Thoracic aorta (tissue), 2 donors: Measurements from ENCODE around the gene TBC1D4. TPM values are rescaled to one million over a fixed set of nuclear protein-coding genes. Genes with fewer than 3 reads are reported as not detected.

ENCODE experiments used
- ATAC-seq: fragments of 150-250 bp; one replicate; pipeline ENCODE4 v1.8.0; 2017; ENCODE audit warnings: low read depth; ENCODE audit not compliant: insufficient number of reproducible peaks, low FRiP score
- DNase-seq: peaks from one replicate; pipeline ENCODE4 v3.0.0-alpha.2; 2020; ENCODE audit warnings: low spot score
- H3K27ac ChIP-seq, 2 donors: fragments of 200-600 bp; sonication (generic); 1 replicate in 1 of 2; 2 replicates in 1 of 2; pipeline ENCODE4 v1.5.1; 2016; ENCODE audit warnings: mild to moderate bottlenecking in 2 of 2, moderate library complexity in 2 of 2
- H3K27me3 ChIP-seq: fragments of 200-600 bp; sonication (generic); replicated peaks from 2 replicates; pipeline ENCODE4 v1.6.0; 2016; ENCODE audit warnings: mild to moderate bottlenecking; ENCODE audit not compliant: insufficient read depth
- H3K36me3 ChIP-seq: fragments of 200-600 bp; sonication (generic); one replicate; pipeline ENCODE4 v1.5.1; 2016
- H3K4me1 ChIP-seq, 2 donors: fragments of 200-600 bp; sonication (generic); 1 replicate in 1 of 2; 2 replicates in 1 of 2; pipeline versions ENCODE4 v1.5.1 to v1.6.0; 2016; ENCODE audit warnings: low read depth in 2 of 2, mild to moderate bottlenecking in 1 of 2; ENCODE audit not compliant: control insufficient read depth in 1 of 2
- H3K4me3 ChIP-seq: fragments of 200-600 bp; sonication (generic); 2 replicates; pipeline ENCODE4 v1.5.1; 2016; ENCODE audit warnings: mild to moderate bottlenecking
- H3K9me3 ChIP-seq: fragments of 200-600 bp; sonication (generic); 2 replicates; pipeline ENCODE4 v1.5.1; 2016
- total RNA-seq, 2 donors: library from RNA; depleted of rRNA; stranded (reverse); fragments of >200 nt; gene quantifications; one replicate each; pipeline versions ENCODE4 v1.1.0 to v1.2.3, GENCODE V29; 2016
- TF ChIP-seq, protein P1 (sequence below): fragments of 200-600 bp; sonication (generic); IDR thresholded peaks from one replicate; pipeline ENCODE4 v1.5.1; 2019; ENCODE audit warnings: antibody characterized with exemption

TBC1D4 gene
- total RNA-seq, 2 donors from 2014 or later, result 15.8 to 20.3 TPM

DNA sequence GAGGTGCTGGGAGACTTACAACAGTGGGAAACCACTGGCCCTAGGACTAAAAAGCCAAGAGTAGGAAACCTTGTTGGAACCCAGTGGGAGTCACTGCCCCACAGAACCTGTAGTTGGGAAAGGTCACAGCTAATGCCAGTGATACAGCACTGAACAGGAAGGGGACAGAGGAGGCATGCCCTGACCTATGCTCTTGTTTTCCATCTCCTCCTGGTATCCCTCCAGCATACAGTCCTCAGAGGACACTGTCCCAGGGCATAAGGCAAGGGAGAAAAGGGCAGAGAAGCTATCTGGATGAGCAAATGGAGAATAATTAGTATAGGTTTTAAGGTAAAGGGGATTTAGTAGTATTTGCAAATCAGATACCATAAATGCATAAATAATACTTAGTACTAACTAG is 11.2 kb upstream of the TBC1D4 start:
- Histone ChIP-seq H3K4me3 (no peak overlapping the region), H3K36me3 (no peaks in the 10 kb centered on the region), H3K9me3 (no peaks in the 10 kb centered on the region), H3K27ac (no peak overlapping the region), H3K27me3 (no peaks in the 10 kb centered on the region), H3K4me1 (no peaks in the 10 kb centered on the region)
- DNase-seq, result no peak
- ATAC-seq, result no peak
- TF ChIP-seq, protein P1, sequence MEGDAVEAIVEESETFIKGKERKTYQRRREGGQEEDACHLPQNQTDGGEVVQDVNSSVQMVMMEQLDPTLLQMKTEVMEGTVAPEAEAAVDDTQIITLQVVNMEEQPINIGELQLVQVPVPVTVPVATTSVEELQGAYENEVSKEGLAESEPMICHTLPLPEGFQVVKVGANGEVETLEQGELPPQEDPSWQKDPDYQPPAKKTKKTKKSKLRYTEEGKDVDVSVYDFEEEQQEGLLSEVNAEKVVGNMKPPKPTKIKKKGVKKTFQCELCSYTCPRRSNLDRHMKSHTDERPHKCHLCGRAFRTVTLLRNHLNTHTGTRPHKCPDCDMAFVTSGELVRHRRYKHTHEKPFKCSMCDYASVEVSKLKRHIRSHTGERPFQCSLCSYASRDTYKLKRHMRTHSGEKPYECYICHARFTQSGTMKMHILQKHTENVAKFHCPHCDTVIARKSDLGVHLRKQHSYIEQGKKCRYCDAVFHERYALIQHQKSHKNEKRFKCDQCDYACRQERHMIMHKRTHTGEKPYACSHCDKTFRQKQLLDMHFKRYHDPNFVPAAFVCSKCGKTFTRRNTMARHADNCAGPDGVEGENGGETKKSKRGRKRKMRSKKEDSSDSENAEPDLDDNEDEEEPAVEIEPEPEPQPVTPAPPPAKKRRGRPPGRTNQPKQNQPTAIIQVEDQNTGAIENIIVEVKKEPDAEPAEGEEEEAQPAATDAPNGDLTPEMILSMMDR, result no peak

DNA sequence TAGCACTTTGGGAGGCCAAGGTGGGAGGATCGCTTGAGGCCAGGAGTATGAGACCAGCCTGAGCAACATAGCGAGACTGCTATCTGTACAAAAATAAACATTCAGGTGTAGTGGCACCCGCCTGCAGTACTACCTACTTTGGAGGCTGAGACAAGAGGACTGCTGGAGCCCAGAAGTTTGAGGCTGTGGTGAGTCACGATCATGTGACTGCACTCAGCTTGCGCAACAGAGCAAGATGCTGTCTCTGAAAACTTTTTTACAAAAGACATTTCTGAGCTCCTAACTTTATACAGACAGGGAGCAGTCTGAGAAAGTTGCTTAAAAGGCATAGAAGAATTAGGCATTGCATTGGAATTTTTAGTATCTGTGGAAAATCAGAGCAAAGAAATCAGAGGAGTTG is 10.4 kb upstream of the TBC1D4 start:
- H3K36me3 ChIP-seq, result no peaks in the 10 kb centered on the region
- H3K27me3 ChIP-seq, result no peaks in the 10 kb centered on the region
- TF ChIP-seq, protein P1, result no peak
- DNase-seq (no peak), ATAC-seq (no peak)
- H3K9me3 ChIP-seq, result no peaks in the 10 kb centered on the region
- H3K4me1 ChIP-seq, result no peaks in the 10 kb centered on the region
- H3K27ac ChIP-seq, result no peak overlapping the region
- no peak overlapping the region for H3K4me3 ChIP-seq

DNA sequence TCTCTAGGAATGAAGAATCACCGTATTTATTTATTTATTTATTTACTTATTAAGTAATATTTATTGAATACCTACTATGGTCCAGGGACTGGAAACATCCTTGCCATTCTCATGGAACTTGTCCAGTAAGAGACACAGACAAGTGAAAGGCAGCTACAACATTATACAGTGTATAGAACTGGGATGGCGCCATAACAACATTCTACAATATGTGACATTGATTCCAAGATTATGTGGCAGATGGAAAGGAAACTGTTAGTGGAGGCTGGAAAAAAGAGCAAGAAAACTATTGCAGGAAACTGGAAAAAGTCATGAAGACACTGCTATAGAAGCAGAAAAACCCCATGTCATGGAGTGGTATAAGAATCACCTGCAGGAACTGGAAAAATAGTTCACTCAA is 9.4 kb upstream of the TBC1D4 start:
- H3K9me3 ChIP-seq, result no peaks in the 10 kb centered on the region
- ATAC-seq (no peak), DNase-seq (no peak)
- H3K4me3 ChIP-seq, result no peak overlapping the region
- no peaks in the 10 kb centered on the region for H3K4me1 ChIP-seq
- TF ChIP-seq, protein P1, result no peak
- no peak overlapping the region for H3K27ac ChIP-seq
- H3K36me3 ChIP-seq, result no peaks in the 10 kb centered on the region
- no peaks in the 10 kb centered on the region for H3K27me3 ChIP-seq

DNA sequence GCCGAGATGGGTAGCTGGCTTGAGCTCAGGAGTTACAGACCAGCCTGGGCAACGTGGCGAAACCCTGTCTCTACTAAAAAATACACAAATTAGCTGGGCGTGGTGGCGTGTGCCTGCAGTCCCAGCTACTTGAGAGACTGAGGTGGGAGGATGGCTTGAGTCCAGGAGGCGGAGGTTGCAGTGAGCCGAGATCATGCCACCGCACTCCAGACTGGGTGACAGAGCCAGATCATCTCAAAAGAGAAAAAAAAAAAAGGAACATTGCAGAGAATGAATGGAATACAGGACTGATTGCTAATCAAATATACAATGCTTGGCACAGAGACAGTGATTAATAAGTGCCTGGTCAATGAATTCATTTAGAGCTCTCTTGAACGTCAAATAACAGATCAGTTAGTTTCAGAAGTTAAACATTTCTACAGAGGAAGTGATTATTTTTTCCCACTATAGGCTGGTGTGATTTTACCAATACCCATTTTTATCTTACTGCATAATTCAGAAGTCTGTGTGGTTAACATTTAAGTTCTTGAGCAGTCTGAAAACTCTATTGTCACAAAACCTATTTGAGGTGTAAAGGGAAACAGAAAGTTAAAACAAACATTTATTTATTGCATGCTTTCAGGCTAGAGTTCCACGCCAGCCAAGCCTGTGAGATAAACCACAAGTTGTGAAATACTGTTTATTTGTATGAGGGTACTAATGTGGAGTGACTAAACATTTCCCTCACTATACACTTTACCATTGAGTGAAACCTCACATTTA is 7.7 kb upstream of the TBC1D4 start:
- DNase-seq, result no peak
- H3K36me3 ChIP-seq, result no peaks in the 10 kb centered on the region
- H3K4me1 ChIP-seq, result no peaks in the 10 kb centered on the region
- H3K27me3 ChIP-seq, result no peaks in the 10 kb centered on the region
- no peaks in the 10 kb centered on the region for H3K9me3 ChIP-seq
- H3K27ac ChIP-seq, result no peak overlapping the region
- no peak overlapping the region for H3K4me3 ChIP-seq
- no peak for ATAC-seq
- TF ChIP-seq, protein P1, result no peak

DNA sequence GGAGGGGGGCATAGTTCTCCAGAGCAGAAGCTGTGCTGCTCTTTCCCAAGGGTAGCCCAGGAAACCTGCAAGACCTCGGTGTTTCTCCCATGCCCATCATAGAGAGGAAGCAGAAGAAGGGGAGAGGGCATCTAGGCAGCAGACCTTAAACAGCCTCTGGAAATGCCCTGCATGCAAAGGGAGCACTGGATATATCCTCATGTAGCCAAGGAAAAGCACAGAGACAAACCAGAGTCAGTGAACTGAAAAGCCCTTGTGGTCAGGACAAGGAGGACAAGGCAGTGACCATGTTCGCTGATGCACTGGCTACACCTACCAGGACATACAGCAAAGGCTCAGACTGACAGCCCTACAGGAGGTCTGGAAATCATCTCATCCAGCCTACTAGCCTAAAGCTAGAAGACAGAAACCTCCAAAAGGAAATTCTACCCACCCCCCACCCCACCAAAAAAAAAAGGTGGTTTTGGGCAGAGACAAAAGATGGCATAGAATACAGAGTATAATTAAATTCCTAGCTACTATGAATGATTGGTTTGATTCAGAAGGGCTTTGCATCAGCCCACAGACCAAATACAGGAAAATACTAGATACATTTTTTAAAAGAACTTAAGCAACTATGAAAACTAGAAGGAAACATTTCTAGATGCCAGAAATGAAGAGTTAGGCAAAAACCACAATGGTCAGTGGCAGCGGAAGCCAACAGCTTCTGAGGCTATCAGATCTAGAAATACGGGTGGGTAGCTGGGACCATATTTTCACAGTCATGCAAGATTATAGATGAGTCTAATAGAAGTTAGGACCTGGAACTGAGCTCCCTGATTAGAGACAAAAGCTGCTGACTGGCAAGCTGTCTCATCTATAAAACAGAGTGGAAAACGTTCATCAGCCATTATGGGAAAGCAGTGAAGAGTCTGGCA is 4.4 kb upstream of the TBC1D4 start:
- no peak for ATAC-seq
- no peak for DNase-seq
- no peaks in the 10 kb centered on the region for H3K9me3 ChIP-seq
- no peaks in the 10 kb centered on the region for H3K27me3 ChIP-seq
- no peaks in the 10 kb centered on the region for H3K36me3 ChIP-seq
- TF ChIP-seq, protein P1, result no peak
- no peak overlapping the region for H3K27ac ChIP-seq
- H3K4me1 ChIP-seq, result no peaks in the 10 kb centered on the region
- no peak overlapping the region for H3K4me3 ChIP-seq
